ENCODE data around the gene LHPP.
A peak's percentile ranks its signal among the peaks of the same experiment; 100 is the strongest.
"Not testable (repeated sequence)": the region's sequence is repeated elsewhere in the genome, so short reads cannot be mapped to it uniquely, and the experiment has no call there.

LHPP gene

GRCh38 chr10:124576526-124577420 is 115.2 kb downstream of the LHPP start:
- Histone ChIP-seq H3K4me3 (no peak overlapping the region), H3K27ac (no peak overlapping the region)

GRCh38 chr10:124577651-124578050 is 116.0 kb downstream of the LHPP start:
- Histone ChIP-seq H3K4me3 (no peak overlapping the region), H3K27ac (no peak overlapping the region)

- Histone ChIP-seq H3K27ac (no peak overlapping the region), H3K4me3 (no peak overlapping the region)
These were observed 116.8 kb downstream of the LHPP start for GRCh38 chr10:124578231-124579010.

- Histone ChIP-seq H3K27ac (peak overlapping the region in 1 of 21 experiments; percentile 14), H3K4me3 (no peak overlapping the region)
These were observed 117.4 kb downstream of the LHPP start for GRCh38 chr10:124579011-124579399.

GRCh38 chr10:124586142-124586541 is 124.5 kb downstream of the LHPP start:
- no peak overlapping the region for H3K4me3 ChIP-seq
- H3K27ac ChIP-seq: no peak overlapping the region

GRCh38 chr10:124587811-124588211 is 126.2 kb downstream of the LHPP start:
- H3K27ac ChIP-seq: no peak overlapping the region

DNA sequence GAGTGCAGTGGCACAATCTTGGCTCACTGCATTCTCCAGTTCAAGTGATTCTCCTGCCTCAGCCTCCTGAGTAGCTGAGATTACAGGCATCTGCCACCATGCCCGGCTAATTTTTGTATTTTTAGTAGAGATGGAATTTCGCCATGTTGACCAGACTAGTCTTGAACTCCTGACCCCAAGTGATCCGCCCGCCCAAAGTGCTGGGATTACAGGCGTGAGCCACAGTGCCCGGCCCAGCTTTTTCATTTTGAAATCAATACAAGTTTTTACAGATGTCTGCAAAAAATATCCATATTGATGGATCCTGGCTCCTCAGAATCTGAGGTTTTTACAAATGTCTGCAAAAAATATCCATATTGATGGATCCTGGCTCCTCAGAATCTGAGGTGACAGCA is 126.7 kb downstream of the LHPP start:
- not testable (repeated sequence) for H3K27ac ChIP-seq, H3K4me3 ChIP-seq

More at GRCh38 chr10:124587811-124588211, 126.2 kb downstream of the LHPP start:
- H3K4me3 ChIP-seq: no peak overlapping the region

GRCh38 chr10:124588736-124589490 is 127.3 kb downstream of the LHPP start:
- peak overlapping the region in 2 of 21 experiments; percentile 37 for H3K27ac ChIP-seq
- H3K4me3 ChIP-seq: no peak overlapping the region

GRCh38 chr10:124589491-124590041 is 127.9 kb downstream of the LHPP start:
- no peak overlapping the region for H3K4me3 ChIP-seq
- peak overlapping the region in 2 of 21 experiments; percentile 37 to 62 for H3K27ac ChIP-seq

- H3K4me3 ChIP-seq: no peak overlapping the region
- H3K27ac ChIP-seq: no peak overlapping the region
These were observed 128.8 kb downstream of the LHPP start for GRCh38 chr10:124590216-124591122.

- no peak overlapping the region for H3K4me3 ChIP-seq
- H3K27ac ChIP-seq: no peak overlapping the region
These were observed 129.5 kb downstream of the LHPP start for GRCh38 chr10:124591123-124591495.

DNA sequence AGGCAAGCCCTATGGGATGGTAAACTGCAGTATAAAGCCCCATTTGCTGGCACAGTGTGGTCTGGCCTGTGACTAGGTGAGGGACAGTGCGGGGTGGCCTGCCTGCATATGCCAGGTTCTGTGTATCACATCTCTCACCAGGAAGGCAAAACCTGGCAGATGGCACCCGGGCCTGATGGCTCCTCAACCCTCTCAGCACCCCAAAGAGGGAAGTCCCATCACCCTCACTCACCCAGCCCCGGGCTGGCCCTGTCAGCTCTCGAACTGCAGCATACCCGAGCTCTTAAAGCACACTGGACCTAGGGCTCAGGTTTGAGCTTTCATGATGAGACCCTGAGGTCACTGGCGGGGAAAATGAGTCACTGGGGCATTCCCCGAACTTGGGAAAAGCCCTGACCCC is 130.5 kb downstream of the LHPP start:
- H3K27ac ChIP-seq: no peak overlapping the region
- H3K4me3 ChIP-seq: no peak overlapping the region

- Histone ChIP-seq H3K4me3 (no peak overlapping the region), H3K27ac (no peak overlapping the region)
These were observed 131.3 kb downstream of the LHPP start for GRCh38 chr10:124592736-124593430.

DNA sequence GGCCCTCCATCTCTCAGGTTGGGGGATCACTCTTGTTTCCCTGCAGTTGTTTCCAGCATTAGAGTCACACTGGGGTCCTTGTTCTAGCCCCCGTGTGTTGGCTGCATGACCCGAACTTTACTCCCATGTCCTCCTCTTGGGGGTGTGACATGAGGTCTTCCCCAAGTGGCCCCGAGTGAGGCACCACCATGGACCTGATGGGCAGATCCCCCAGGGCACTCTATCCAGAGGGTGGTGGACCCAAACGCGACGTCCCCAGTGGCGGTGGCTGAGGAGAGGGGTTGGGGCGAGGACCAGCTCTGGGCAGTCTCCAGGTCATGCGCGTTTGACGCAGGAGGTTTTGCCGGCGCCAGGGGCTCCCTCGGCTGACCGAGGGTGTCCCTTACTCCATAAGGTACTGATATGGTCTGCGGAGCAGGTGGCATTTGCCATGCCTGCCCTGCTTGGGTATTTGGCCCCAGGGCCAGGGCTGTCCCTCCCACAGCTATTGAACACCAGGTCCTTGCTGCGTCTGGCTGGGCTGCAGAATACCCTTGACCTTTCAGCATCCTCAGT is 131.9 kb downstream of the LHPP start:
- H3K4me3 ChIP-seq: no peak overlapping the region
- no peak overlapping the region for H3K27ac ChIP-seq

- Histone ChIP-seq H3K27ac (no peak overlapping the region), H3K4me3 (no peak overlapping the region)
These were observed 132.6 kb downstream of the LHPP start for GRCh38 chr10:124594240-124594639.

GRCh38 chr10:124595143-124595883 is 133.7 kb downstream of the LHPP start:
- no peak overlapping the region for H3K27ac ChIP-seq
- H3K4me3 ChIP-seq: no peak overlapping the region

- no peak overlapping the region for H3K4me3 ChIP-seq
- no peak overlapping the region for H3K27ac ChIP-seq
These were observed 134.6 kb downstream of the LHPP start for GRCh38 chr10:124596116-124596785.

Measured in skin epidermis (tissue), 12 donors.